Activated CD4-positive, alpha-beta T cell treated with anti-CD3 and anti-CD28 coated beads for 36 hours (primary cell): ENCODE data around the gene AMH. TPM values are rescaled to one million over a fixed set of nuclear protein-coding genes. Genes with fewer than 3 reads are reported as not detected.

ENCODE experiments used
- ATAC-seq: fragments of 200-7000 bp; cut with Tn5 transposase; one replicate; pipeline ENCODE4 v1.10.0; 2021; ENCODE audit warnings: mild to moderate bottlenecking, moderate library complexity
- CTCF ChIA-PET: fragments of 350-600 bp; sonication (Branson Sonifier 250); formaldehyde crosslinking; loops from one replicate; lab custom pipeline; 2021; ENCODE audit warnings: antibody characterized with exemption; lab: Charles Lee
- POLR2A ChIA-PET: fragments of 350-600 bp; sonication (Branson Sonifier 250); formaldehyde crosslinking; loops from one replicate; lab custom pipeline; 2021; ENCODE audit warnings: antibody characterized with exemption, inconsistent platforms; lab: Charles Lee
- DNase-seq: peaks from one replicate; pipeline ENCODE4 v3.0.0-alpha.2; 2020
- H3K27ac Mint-ChIP-seq: one replicate; pipeline ENCODE4 v1.8.0; 2021; ENCODE audit warnings: mixed read lengths
- H3K27me3 Mint-ChIP-seq: one replicate; pipeline ENCODE4 v1.8.0; 2021; ENCODE audit warnings: mixed read lengths
- H3K36me3 Mint-ChIP-seq: one replicate; pipeline ENCODE4 v1.8.0; 2021; ENCODE audit warnings: low read depth, mixed read lengths
- H3K4me1 Mint-ChIP-seq: one replicate; pipeline ENCODE4 v1.8.0; 2021; ENCODE audit warnings: mixed read lengths
- H3K4me3 Mint-ChIP-seq: one replicate; pipeline ENCODE4 v1.8.0; 2021; ENCODE audit warnings: mild to moderate bottlenecking, moderate library complexity, mixed read lengths
- H3K9me3 Mint-ChIP-seq: one replicate; pipeline ENCODE4 v1.8.0; 2021; ENCODE audit warnings: low read depth, mixed read lengths
- intact Hi-C, 2 experiments: fragments of 100-400 bp; cut with DNase I in 1 of 2; cut with micrococcal nuclease in 1 of 2; formaldehyde crosslinking; loops; one replicate each; pipeline versions ENCODE4 v1.14.2 to v1.15.1; 2022 to 2024; cut with DNase I, micrococcal nuclease
- total RNA-seq, 2 experiments: library from RNA; stranded (reverse); gene quantifications; one replicate each; pipeline ENCODE4 v1.2.3, GENCODE V29; 2021

The AMH gene
- total RNA-seq, 2 experiments from 2014 or later, result 1.9 to 2.7 TPM

DNA sequence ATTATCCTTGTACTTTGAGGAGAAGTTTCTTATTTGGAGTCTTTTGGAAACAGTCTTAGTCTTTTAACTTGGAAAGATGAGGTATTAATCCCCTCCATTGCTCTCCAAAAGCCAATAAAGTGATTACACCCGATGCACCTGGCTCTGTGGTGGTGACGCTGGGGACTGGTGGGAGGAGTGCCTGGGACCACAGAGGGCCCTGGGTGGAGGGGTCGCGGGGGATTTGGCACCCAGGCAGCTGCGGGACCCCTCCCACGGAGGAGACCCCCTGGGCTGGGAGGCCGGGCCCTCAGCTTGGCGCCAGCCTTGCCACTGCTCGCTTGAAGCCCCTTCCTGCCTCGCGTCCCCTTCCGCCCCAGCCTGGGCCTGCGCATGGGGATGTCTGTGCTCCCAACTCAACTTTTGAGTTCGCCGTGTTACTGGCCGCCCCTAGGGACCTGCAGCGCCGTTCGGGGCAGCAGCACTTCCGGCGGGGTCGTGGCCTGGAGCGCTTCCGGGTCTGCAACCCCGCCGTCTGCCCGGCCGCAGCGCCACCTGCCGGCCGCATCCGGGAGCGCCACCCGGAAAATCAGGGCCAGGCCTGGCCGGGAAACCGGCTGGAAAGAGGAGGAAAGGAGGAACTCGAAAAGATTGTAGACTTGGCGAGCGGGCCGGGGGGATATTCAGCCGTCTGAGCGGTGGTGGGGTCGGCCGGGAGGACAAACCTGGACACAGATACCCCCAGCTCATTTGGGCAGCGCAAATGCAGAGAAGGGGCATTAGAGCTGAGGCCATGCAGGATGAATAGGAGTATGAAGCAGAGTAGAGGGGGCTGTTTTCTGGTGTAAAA is 24.4 kb downstream of the AMH start:
- ATAC-seq, result peak; percentile 48
- peak overlapping the region; percentile 89 for H3K4me3 Mint-ChIP-seq
- peaks cover 42% of the 10 kb centered on the region for H3K36me3 Mint-ChIP-seq
- DNase-seq, result peak; percentile 91
- H3K9me3 Mint-ChIP-seq, result no peaks in the 10 kb centered on the region
- H3K27ac Mint-ChIP-seq, result peak overlapping the region; percentile 80
- intact Hi-C loops, result loop anchor here (1.0 to 10.0 kb wide), 7 partner anchors 37 to 349 kb away; partner anchors contain the start of genes PLEKHJ1 (in 2 of the 2), SF3A2 (in 2 of the 2), DOT1L (in 1 of the 2) and LSM7 (in 1 of the 2)
- ChIA-PET CTCF (interaction anchor here (0.8 to 2.0 kb wide), 5 partner anchors 14 to 104 kb away, joined by 3 to 8 read pairs (median 5); no protein-coding TSS in a partner anchor), POLR2A (interaction anchor here (0.7 kb wide), 1 partner anchor 102 kb away, joined by 3 read pairs; no protein-coding TSS in a partner anchor)
- H3K4me1 Mint-ChIP-seq, result peaks cover 26% of the 10 kb centered on the region
- H3K27me3 Mint-ChIP-seq, result no peaks in the 10 kb centered on the region

DNA sequence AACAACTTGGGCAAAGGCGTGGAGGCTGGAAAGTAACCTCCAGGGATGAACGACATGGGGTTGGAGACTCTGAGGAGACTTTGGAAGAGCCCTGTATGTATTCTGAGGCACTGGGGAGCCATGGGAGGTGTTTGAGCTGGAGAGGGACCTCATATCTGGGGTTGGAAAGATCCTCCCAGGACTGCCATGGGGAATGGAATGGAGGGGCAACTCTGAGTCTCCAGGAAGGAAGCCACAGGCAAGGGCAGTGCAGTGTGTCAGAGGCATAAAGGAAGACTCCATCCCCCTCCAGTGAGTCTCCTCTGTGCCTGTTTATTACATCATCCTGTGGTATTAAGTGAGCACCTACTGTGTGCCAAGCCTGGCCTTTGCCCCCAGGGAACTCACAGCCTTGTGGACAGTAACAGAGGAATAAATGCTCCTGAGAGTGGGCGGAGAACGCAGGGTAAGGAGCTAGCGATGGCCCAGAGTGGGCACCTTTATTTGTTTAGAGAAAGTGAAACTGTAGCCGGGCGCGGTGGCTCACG is 25.1 kb downstream of the AMH start:
- CTCF ChIA-PET, result interaction anchor here (0.6 to 2.0 kb wide), 6 partner anchors 13 to 177 kb away, joined by 3 to 8 read pairs (median 5); no protein-coding TSS in a partner anchor
- peak overlapping the region; percentile 89 for H3K4me3 Mint-ChIP-seq

DNA sequence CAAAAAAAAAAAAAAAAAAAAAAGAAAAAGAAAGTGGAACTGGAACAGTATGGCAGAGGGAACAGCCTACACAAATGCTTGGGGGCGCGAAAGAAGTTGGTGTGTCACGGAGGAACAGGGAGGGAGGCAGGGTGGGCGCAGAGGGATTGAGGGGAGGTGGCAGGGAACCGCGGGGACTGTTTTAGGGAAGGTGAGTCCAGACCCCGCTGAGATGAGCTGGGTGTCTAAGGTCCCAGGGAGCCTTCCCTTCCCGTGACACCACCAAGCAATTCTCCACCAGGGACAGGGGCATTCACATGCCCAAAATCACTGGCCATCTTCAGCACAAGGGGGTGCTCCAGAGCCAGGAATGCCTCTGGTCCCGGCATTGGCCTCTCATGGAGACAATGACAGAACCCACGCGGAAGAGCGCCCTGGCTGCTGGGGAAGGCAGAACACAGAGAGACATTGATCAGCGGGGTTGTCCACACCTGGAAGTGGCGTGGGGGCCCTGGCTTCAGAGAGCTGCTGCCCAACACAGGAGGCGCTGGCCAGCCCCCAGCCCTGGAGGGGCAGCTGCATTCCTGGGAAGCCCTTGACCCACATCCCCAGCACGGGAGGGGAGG is 25.9 kb downstream of the AMH start:
- POLR2A ChIA-PET, result interaction anchor here (1.1 to 1.3 kb wide), 2 partner anchors 14 to 34 kb away, joined by 3 read pairs; no protein-coding TSS in a partner anchor
- no peak for ATAC-seq
- Mint-ChIP-seq H3K4me1 (peaks cover 25% of the 10 kb centered on the region), H3K27me3 (no peaks in the 10 kb centered on the region), H3K9me3 (no peaks in the 10 kb centered on the region), H3K4me3 (peak overlapping the region; percentile 12), H3K36me3 (peaks cover 37% of the 10 kb centered on the region), H3K27ac (no peak overlapping the region)
- CTCF ChIA-PET, result interaction anchor here (0.5 to 2.0 kb wide), 5 partner anchors 13 to 177 kb away, joined by 3 to 8 read pairs (median 5); no protein-coding TSS in a partner anchor
- intact Hi-C loops, result loop anchor here (2.0 to 10.0 kb wide), 3 partner anchors 116 to 347 kb away; no protein-coding TSS in a partner anchor
- peak; percentile 64 for DNase-seq

More for the DNA sequence above, 25.1 kb downstream of the AMH start:
- no peaks in the 10 kb centered on the region for H3K27me3 Mint-ChIP-seq
- peaks cover 25% of the 10 kb centered on the region for H3K4me1 Mint-ChIP-seq
- no peaks in the 10 kb centered on the region for H3K9me3 Mint-ChIP-seq
- H3K36me3 Mint-ChIP-seq, result peaks cover 42% of the 10 kb centered on the region
- intact Hi-C loops, result loop anchor here (2.0 to 10.0 kb wide), 3 partner anchors 117 to 348 kb away; no protein-coding TSS in a partner anchor
- H3K27ac Mint-ChIP-seq, result peak overlapping the region; percentile 80
- POLR2A ChIA-PET, result interaction anchor here (0.7 kb wide), 1 partner anchor 103 kb away, joined by 3 read pairs; no protein-coding TSS in a partner anchor
- DNase-seq, result no peak
- no peak for ATAC-seq

DNA sequence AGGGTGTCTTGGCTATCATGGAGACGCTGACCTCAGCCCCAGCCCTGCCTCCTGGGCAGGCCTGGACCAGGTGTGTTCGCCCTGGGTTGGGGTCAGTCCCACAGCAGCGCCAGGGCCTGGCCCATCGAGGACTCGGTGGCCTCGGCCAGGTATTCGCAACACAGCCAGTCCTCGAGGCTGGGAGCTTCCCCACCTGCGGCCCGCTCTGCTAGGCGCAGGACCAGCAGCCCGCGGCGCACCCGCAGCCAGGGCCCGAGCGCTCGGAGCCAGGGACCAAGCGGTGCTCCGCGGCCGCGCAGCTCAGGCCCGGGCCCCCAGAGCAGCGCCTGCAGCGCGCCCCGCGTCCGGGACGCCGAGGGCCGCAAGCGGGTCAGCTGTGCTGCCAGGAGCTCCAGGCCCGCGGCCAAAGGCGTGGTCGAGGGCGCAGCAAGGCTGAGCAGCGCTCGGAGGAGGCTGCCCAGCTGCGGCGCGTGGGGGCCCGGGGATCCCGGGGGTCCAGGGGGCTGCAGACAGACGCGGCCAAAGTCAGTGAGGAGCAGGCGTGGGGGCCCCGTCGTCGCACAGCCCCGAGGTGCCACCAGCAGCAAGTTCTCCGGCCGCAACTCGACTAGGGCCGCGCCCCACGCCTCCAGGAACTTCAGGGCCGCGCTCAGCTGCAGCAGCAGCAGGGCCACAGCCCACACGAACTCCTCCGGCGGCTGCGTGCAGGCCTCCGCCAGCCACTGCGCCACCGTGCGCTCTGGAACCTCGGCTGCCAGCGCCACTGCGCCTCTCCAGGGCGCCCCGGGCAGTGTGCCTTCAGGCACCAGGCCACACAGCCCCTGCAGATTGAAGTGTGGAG is 26.7 kb downstream of the AMH start:
- POLR2A ChIA-PET, result interaction anchor here (1.1 to 1.3 kb wide), 2 partner anchors 13 to 35 kb away, joined by 3 read pairs; no protein-coding TSS in a partner anchor

DNA sequence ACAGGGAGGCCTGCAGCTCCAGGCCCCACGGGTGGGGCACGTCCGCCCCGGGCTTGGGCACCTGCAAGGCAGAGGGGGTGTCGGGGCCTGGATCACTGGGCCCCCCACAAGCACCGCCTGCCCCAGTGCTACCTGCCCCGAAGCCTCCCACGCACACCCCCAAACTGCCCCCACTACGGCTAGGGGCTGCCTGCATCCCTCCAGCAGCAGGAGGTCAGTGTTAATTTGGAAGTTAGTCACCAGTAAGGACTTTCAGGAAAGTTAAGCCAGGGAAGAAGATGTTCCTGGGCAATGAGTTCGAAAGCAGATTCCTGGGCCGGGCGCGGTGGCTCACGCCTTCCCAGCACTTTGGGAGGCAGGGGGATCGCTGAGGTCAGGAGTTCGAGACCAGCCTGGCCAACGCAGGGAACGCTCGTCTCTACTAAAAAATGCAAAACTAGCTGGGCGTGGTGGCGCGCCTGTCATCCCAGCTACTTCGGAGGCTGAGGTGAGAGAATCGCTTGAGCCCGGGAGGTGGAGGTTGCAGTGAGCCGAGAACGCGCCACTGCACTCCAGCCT is 27.4 kb downstream of the AMH start:
- Mint-ChIP-seq H3K27me3 (no peaks in the 10 kb centered on the region), H3K36me3 (peaks cover 31% of the 10 kb centered on the region), H3K9me3 (no peaks in the 10 kb centered on the region), H3K27ac (no peak overlapping the region), H3K4me3 (no peak overlapping the region), H3K4me1 (peaks cover 23% of the 10 kb centered on the region)
- no peak for ATAC-seq
- no peak for DNase-seq
- intact Hi-C loops, result loop anchor here in 1 of 2 experiments (10.0 kb wide), 1 partner anchor 118 kb away; no protein-coding TSS in a partner anchor
- ChIA-PET CTCF (interaction anchor here (0.6 to 1.0 kb wide), 3 partner anchors 11 to 386 kb away, joined by 3 to 4 read pairs (median 3); no protein-coding TSS in a partner anchor), POLR2A (interaction anchor here (0.6 to 2.8 kb wide), 3 partner anchors 12 to 865 kb away, joined by 3 to 18 read pairs (median 3); no protein-coding TSS in a partner anchor)

More for the DNA sequence above, 26.7 kb downstream of the AMH start:
- H3K36me3 Mint-ChIP-seq, result peaks cover 35% of the 10 kb centered on the region
- no peak overlapping the region for H3K27ac Mint-ChIP-seq
- H3K4me3 Mint-ChIP-seq, result no peak overlapping the region
- ATAC-seq (no peak), DNase-seq (no peak)
- intact Hi-C loops, result loop anchor here (2.0 to 10.0 kb wide), 2 partner anchors 115 to 119 kb away; no protein-coding TSS in a partner anchor
- no peaks in the 10 kb centered on the region for H3K9me3 Mint-ChIP-seq
- H3K4me1 Mint-ChIP-seq, result peaks cover 25% of the 10 kb centered on the region
- no peaks in the 10 kb centered on the region for H3K27me3 Mint-ChIP-seq
- CTCF ChIA-PET, result interaction anchor here (1.0 to 1.8 kb wide), 2 partner anchors 12 kb away, joined by 3 to 8 read pairs; no protein-coding TSS in a partner anchor

DNA sequence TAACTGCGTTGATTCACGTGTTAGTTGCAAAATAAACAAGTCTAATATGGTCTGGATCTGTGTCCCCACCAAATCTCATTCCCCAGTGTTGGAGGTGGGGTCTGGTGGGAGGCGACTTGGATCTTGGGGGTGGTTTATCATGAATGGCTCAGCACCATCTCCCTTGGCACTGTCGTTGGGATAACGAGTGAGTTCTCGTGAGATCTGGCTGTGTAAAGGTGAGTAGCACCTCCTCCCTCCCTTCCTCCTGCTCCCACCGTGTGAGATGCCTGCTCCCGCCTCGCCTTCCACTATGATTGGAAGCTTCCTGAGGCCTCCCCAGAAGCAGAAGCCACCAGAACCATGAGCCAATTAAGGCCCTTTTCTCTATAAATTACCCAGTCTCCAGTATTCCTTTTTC is 28.0 kb downstream of the AMH start:
- Mint-ChIP-seq H3K4me1 (peaks cover 26% of the 10 kb centered on the region), H3K27ac (no peak overlapping the region), H3K27me3 (no peaks in the 10 kb centered on the region), H3K9me3 (no peaks in the 10 kb centered on the region), H3K36me3 (peaks cover 27% of the 10 kb centered on the region), H3K4me3 (no peak overlapping the region)
- DNase-seq (no peak), ATAC-seq (no peak)
- intact Hi-C loops, result loop anchor here in 1 of 2 experiments (10.0 kb wide), 1 partner anchor 118 kb away; no protein-coding TSS in a partner anchor
- ChIA-PET CTCF (interaction anchor here (0.6 to 1.0 kb wide), 3 partner anchors 11 to 386 kb away, joined by 3 to 4 read pairs (median 3); no protein-coding TSS in a partner anchor), POLR2A (interaction anchor here (0.6 to 2.8 kb wide), 3 partner anchors 11 to 865 kb away, joined by 3 to 18 read pairs (median 3); no protein-coding TSS in a partner anchor)

DNA sequence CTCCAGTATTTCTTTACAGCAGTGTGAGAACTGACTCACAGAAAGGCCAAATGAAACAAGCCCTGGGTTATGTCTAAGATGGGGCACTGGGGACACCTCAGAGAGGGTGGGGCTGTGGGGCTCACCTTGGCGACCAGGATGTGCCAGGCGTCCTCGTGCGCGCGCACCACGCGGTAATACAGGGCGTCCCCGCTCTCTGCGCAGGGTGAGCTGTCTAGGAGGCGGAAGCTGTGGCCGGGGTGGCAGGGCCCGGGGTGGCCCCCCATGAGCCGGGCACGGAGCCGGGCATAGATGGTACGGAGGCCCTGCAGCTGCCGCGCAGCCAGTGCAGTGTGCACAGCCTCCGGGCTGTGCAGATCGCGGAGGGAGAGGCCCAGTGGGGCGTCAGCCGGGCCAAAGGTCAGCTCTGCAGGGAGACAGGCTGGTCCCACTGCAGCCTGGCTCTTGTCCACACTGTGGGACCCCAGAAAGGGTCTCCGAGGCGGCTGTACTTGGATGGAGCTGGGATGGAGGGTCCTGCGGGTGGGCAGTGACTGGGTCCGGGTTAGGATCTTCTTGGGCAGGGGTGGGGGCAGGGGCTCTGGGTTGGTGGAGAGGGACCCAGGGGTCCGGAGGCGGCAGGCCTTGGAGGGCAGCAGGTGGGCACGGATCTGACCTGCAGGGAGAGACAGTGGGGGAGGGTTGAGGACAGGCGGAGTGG is 29.5 kb downstream of the AMH start:
- H3K27ac Mint-ChIP-seq, result no peak overlapping the region
- ATAC-seq, result no peak
- intact Hi-C loops, result loop anchor here in 1 of 2 experiments (10.0 kb wide), 1 partner anchor 116 kb away; no protein-coding TSS in a partner anchor

DNA sequence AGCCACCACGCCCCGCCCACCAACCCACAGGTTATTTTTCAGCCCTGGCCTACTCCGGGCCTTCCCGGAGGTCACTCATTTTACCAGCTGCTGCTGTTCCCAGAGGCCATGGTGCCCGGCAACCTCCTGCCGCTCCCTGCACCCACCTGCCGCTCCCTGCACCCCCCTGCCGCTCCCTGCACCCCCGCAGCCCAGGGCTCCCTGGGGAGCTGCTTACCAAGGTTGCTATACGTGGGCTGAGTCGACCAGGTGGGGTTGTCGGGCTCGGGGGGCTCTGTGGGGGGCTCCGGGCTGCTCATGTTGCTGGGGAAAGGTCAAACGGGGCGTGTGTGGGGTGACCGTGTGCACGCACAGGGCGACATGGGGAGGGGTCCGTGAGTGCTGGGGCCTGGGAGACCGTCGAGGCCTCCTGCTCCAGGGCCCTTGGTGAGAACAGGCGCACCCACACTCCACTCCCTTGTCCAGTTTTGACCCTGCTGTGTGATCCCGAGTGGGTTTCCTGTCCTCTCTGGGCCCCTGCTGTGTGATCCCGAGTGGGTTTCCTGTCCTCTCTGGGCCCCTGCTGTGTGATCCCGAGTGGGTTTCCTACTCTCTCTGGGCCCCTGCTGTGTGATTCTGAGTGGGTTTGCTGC is 31.6 kb downstream of the AMH start:
- H3K27ac Mint-ChIP-seq, result no peak overlapping the region
- ATAC-seq, result no peak
- POLR2A ChIA-PET, result no interaction called here

More for the DNA sequence above, 29.5 kb downstream of the AMH start:
- Mint-ChIP-seq H3K27me3 (no peaks in the 10 kb centered on the region), H3K9me3 (no peaks in the 10 kb centered on the region), H3K4me3 (no peak overlapping the region), H3K4me1 (peaks cover 24% of the 10 kb centered on the region), H3K36me3 (peaks cover 16% of the 10 kb centered on the region)
- DNase-seq, result no peak
- ChIA-PET CTCF (interaction anchor here (0.8 kb wide), 1 partner anchor 39 kb away, joined by 4 read pairs; no protein-coding TSS in a partner anchor), POLR2A (interaction anchor here (2.8 kb wide), 1 partner anchor 10 kb away, joined by 18 read pairs; no protein-coding TSS in a partner anchor)

More for the DNA sequence above, 31.6 kb downstream of the AMH start:
- DNase-seq, result no peak
- intact Hi-C loops, result no loop called here
- H3K4me3 Mint-ChIP-seq, result no peak overlapping the region
- peaks cover 12% of the 10 kb centered on the region for H3K4me1 Mint-ChIP-seq
- H3K27me3 Mint-ChIP-seq, result no peaks in the 10 kb centered on the region
- no peaks in the 10 kb centered on the region for H3K9me3 Mint-ChIP-seq
- peaks cover 4% of the 10 kb centered on the region for H3K36me3 Mint-ChIP-seq
- CTCF ChIA-PET, result no interaction called here
